ENCODE data around the gene ZBTB5. TPM values are rescaled to one million over a fixed set of nuclear protein-coding genes. Genes with fewer than 3 reads are reported as not detected.

The ZBTB5 gene
- total RNA-seq, 1 experiment from 2014 or later: 17.2 TPM

DNA sequence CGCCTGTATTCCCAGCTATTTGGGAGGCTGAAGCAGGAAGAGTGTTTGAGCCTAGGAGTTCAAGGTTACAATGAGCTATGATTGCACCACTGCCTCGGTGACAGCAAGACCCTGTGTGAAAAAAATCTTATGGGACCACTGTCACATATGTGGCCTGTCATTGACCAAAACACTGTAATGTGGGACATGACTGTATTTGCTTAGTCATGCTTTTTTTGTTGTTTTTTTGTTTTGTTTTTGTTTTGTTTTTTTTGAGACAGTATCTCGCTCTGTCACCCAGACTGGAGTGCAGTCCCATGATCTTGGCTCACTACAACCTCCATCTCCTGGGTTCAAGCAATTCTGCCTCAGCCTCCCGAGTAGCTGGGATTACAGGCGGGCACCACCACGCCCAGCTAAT lies 34.0 kb upstream of the ZBTB5 start:
- Histone ChIP-seq H3K4me3 (ENCODE audit: low read depth, low read length, poor library complexity, severe bottlenecking) (no peak overlapping the region), H3K9me3 (ENCODE audit: low read depth, low read length, poor library complexity, severe bottlenecking) (no peaks in the 10 kb centered on the region), H3K27me3 (replicated peaks; ENCODE audit: insufficient read depth, low read depth, low read length, poor library complexity) (no peaks in the 10 kb centered on the region), H3K36me3 (ENCODE audit: insufficient read depth, low read length, poor library complexity, severe bottlenecking) (peaks cover 87% of the 10 kb centered on the region), H3K27ac (ENCODE audit: low read depth, low read length, poor library complexity, severe bottlenecking) (no peak overlapping the region), H3K4me1 (ENCODE audit: insufficient read depth, low read length, poor library complexity, severe bottlenecking) (no peaks in the 10 kb centered on the region)
- no TSS peak for BruUV-seq (replicated peaks)
- CTCF ChIA-PET: no interaction called here
- POLR2A ChIA-PET (ENCODE audit: low non-redundant PET): no interaction called here
- TF ChIP-seq, protein P1, sequence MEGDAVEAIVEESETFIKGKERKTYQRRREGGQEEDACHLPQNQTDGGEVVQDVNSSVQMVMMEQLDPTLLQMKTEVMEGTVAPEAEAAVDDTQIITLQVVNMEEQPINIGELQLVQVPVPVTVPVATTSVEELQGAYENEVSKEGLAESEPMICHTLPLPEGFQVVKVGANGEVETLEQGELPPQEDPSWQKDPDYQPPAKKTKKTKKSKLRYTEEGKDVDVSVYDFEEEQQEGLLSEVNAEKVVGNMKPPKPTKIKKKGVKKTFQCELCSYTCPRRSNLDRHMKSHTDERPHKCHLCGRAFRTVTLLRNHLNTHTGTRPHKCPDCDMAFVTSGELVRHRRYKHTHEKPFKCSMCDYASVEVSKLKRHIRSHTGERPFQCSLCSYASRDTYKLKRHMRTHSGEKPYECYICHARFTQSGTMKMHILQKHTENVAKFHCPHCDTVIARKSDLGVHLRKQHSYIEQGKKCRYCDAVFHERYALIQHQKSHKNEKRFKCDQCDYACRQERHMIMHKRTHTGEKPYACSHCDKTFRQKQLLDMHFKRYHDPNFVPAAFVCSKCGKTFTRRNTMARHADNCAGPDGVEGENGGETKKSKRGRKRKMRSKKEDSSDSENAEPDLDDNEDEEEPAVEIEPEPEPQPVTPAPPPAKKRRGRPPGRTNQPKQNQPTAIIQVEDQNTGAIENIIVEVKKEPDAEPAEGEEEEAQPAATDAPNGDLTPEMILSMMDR (conservative IDR thresholded peaks at IDR 0.05; ENCODE audit: low read depth, low read length): no peak
- no peak for TF ChIP-seq EZH2 (IDR thresholded peaks at IDR 0.05; ENCODE audit: borderline replicate concordance, low read depth, low read length, poor library complexity, severe bottlenecking)
- intact Hi-C loops (cut with micrococcal nuclease; ENCODE audit: unreplicated experiment): no loop called here
- no peak for DNase-seq (ENCODE audit: low spot score)

DNA sequence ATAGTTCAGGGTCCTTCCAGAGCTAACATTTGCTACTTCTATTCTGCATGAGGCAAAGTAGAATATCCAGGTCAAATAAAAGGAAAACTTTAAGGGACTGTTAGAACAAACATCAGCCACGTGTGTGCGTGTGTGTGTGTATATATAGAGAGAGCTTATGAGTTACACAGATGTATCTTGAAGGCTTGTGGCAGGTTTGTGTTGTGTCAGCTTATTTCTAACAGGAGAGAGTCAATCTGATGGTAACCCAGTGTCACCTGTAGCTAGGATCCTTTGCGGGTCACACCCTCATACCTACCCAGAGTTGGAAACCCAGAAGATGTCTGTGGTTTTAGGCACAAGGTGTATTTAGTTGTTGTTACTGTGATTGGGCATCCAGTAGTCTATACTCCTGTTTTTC lies 33.2 kb upstream of the ZBTB5 start:
- POLR2A ChIA-PET (ENCODE audit: low non-redundant PET): no interaction called here
- no peaks in the 10 kb centered on the region for H3K4me1 ChIP-seq (ENCODE audit: insufficient read depth, low read length, poor library complexity, severe bottlenecking)
- no peak overlapping the region for H3K4me3 ChIP-seq (ENCODE audit: low read depth, low read length, poor library complexity, severe bottlenecking)
- H3K27me3 ChIP-seq (replicated peaks; ENCODE audit: insufficient read depth, low read depth, low read length, poor library complexity): no peaks in the 10 kb centered on the region
- BruUV-seq (replicated peaks): no TSS peak
- intact Hi-C loops (cut with micrococcal nuclease; ENCODE audit: unreplicated experiment): no loop called here
- DNase-seq (ENCODE audit: low spot score): no peak
- CTCF ChIA-PET: no interaction called here
- H3K9me3 ChIP-seq (ENCODE audit: low read depth, low read length, poor library complexity, severe bottlenecking): no peaks in the 10 kb centered on the region
- TF ChIP-seq, protein P1 (conservative IDR thresholded peaks at IDR 0.05; ENCODE audit: low read depth, low read length): no peak
- no peak for TF ChIP-seq EZH2 (IDR thresholded peaks at IDR 0.05; ENCODE audit: borderline replicate concordance, low read depth, low read length, poor library complexity, severe bottlenecking)
- H3K27ac ChIP-seq (ENCODE audit: low read depth, low read length, poor library complexity, severe bottlenecking): no peak overlapping the region
- H3K36me3 ChIP-seq (ENCODE audit: insufficient read depth, low read length, poor library complexity, severe bottlenecking): peaks cover 85% of the 10 kb centered on the region

- POLR2A ChIA-PET (ENCODE audit: low non-redundant PET): no interaction called here
- no TSS peak for BruUV-seq (replicated peaks)
- H3K27me3 ChIP-seq (replicated peaks; ENCODE audit: insufficient read depth, low read depth, low read length, poor library complexity): no peaks in the 10 kb centered on the region
- H3K27ac ChIP-seq (ENCODE audit: low read depth, low read length, poor library complexity, severe bottlenecking): no peak overlapping the region
- no peaks in the 10 kb centered on the region for H3K9me3 ChIP-seq (ENCODE audit: low read depth, low read length, poor library complexity, severe bottlenecking)
- no peak overlapping the region for H3K4me3 ChIP-seq (ENCODE audit: low read depth, low read length, poor library complexity, severe bottlenecking)
- H3K36me3 ChIP-seq (ENCODE audit: insufficient read depth, low read length, poor library complexity, severe bottlenecking): peaks cover 86% of the 10 kb centered on the region
- H3K4me1 ChIP-seq (ENCODE audit: insufficient read depth, low read length, poor library complexity, severe bottlenecking): no peaks in the 10 kb centered on the region
- CTCF ChIA-PET: no interaction called here
- no peak for TF ChIP-seq EZH2 (IDR thresholded peaks at IDR 0.05; ENCODE audit: borderline replicate concordance, low read depth, low read length, poor library complexity, severe bottlenecking)
- TF ChIP-seq, protein P1 (conservative IDR thresholded peaks at IDR 0.05; ENCODE audit: low read depth, low read length): no peak
- DNase-seq (ENCODE audit: low spot score): no peak
- intact Hi-C loops (cut with micrococcal nuclease; ENCODE audit: unreplicated experiment): no loop called here
Observed at GRCh38 chr9:37497320-37497719, 32.1 kb upstream of the ZBTB5 start.

Data from A673 (cell line).